PC-3 (cell line): Measurements from ENCODE around the gene JAKMIP2.

Experiments
- EZH2 ChIP-seq: fragments of 300-600 bp; sonication (generic); IDR thresholded peaks from one replicate; pipeline ENCODE4 v1.6.1; 2017; ENCODE audit warnings: antibody characterized with exemption, mild to moderate bottlenecking, low read length; ENCODE audit not compliant: unreplicated experiment
- EZH2phosphoT487 ChIP-seq: fragments of 300-600 bp; sonication (generic); IDR thresholded peaks from 2 replicates; pipeline ENCODE4 v1.6.1; 2018; ENCODE audit warnings: mild to moderate bottlenecking, antibody characterized with exemption, low read length, borderline replicate concordance
- TF ChIP-seq, protein P1 (sequence below): fragments of 300-600 bp; sonication (generic); conservative IDR thresholded peaks from 2 replicates; pipeline ENCODE4 v1.5.1; 2017; ENCODE audit warnings: antibody characterized with exemption, low read depth, mild to moderate bottlenecking, low read length

DNA sequence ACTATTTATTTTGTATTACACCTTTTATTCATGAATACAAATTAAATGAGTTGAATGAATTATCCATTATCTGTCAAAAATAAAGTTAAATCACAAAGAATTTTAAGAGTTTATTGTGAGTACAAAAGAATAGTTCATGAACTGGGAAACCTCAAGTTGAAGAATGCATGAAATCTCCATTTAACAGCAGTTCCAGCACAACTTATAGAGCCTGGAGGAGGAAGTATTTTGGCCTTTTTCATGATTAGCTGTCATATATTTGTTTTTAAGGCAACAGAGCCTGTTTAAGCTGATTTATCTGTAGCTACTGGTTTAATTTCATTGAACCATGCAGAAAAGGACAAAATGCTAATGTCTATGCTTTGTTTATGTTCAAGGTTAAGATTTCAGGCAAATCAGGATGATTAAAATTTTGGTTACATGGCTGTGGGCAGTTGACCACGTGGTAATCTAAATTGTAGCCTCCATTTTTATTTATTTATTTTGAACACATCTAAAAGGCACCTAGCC is 36.8 kb upstream of the JAKMIP2 start:
- TF ChIP-seq, protein P1, sequence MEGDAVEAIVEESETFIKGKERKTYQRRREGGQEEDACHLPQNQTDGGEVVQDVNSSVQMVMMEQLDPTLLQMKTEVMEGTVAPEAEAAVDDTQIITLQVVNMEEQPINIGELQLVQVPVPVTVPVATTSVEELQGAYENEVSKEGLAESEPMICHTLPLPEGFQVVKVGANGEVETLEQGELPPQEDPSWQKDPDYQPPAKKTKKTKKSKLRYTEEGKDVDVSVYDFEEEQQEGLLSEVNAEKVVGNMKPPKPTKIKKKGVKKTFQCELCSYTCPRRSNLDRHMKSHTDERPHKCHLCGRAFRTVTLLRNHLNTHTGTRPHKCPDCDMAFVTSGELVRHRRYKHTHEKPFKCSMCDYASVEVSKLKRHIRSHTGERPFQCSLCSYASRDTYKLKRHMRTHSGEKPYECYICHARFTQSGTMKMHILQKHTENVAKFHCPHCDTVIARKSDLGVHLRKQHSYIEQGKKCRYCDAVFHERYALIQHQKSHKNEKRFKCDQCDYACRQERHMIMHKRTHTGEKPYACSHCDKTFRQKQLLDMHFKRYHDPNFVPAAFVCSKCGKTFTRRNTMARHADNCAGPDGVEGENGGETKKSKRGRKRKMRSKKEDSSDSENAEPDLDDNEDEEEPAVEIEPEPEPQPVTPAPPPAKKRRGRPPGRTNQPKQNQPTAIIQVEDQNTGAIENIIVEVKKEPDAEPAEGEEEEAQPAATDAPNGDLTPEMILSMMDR, result no peak
- TF ChIP-seq EZH2, result no peak
- no peak for TF ChIP-seq EZH2phosphoT487
